Ishikawa (cell line): ENCODE measurements around the gene SMAD5.

ENCODE experiments used
- CEBPB ChIP-seq: IDR thresholded peaks from 2 replicates; pipeline ENCODE4 v1.6.1; 2012
- CREB1 ChIP-seq: IDR thresholded peaks from 2 replicates; pipeline ENCODE4 v1.6.1; 2012; ENCODE audit warnings: low read depth
- MAX ChIP-seq: IDR thresholded peaks from 2 replicates; pipeline ENCODE4 v1.6.1; 2012
- NFIC ChIP-seq: IDR thresholded peaks from 2 replicates; pipeline ENCODE4 v1.6.1; 2012
- REST ChIP-seq: IDR thresholded peaks from 2 replicates; pipeline ENCODE4 v1.6.1; 2012; ENCODE audit warnings: low read depth, mild to moderate bottlenecking
- TAF1 ChIP-seq: IDR thresholded peaks from 2 replicates; pipeline ENCODE4 v1.6.1; 2012; ENCODE audit warnings: low read depth, mild to moderate bottlenecking
- TCF12 ChIP-seq: IDR thresholded peaks from 2 replicates; pipeline ENCODE4 v1.6.1; 2012; ENCODE audit warnings: low read depth
- TEAD4 ChIP-seq: IDR thresholded peaks from 2 replicates; pipeline ENCODE4 v1.6.1; 2012
- YY1 ChIP-seq: IDR thresholded peaks from 2 replicates; pipeline ENCODE4 v1.6.1; 2012; ENCODE audit warnings: low read depth
- ZBTB7A ChIP-seq: IDR thresholded peaks from 2 replicates; pipeline ENCODE4 v1.6.1; 2012; ENCODE audit warnings: low read depth

- TF ChIP-seq REST (no peak), CEBPB (no peak), ZBTB7A (no peak), YY1 (no peak), TAF1 (no peak), MAX (no peak), CREB1 (no peak), TCF12 (no peak), TEAD4 (no peak), NFIC (no peak)
Measured at GRCh38 chr5:136114414-136115125, 18.1 kb upstream of the SMAD5 start.
